GM23248 (cell line): Measurements from ENCODE around the gene SIK1. TPM values are rescaled to one million over a fixed set of nuclear protein-coding genes. Genes with fewer than 3 reads are reported as not detected.
A peak's percentile ranks its signal among the peaks of the same experiment; 100 is the strongest.

ENCODE experiments used
- DNase-seq: peaks from one replicate; pipeline ENCODE4 v3.0.0-alpha.2; 2015
- H2AFZ ChIP-seq: fragments of 200-600 bp; sonication (generic); 2 replicates; pipeline ENCODE4 v1.6.1; 2016; ENCODE audit warnings: antibody characterized with exemption
- H3F3A ChIP-seq: fragments of 200-600 bp; sonication (generic); 2 replicates; pipeline ENCODE4 v1.6.1; 2016; ENCODE audit warnings: mild to moderate bottlenecking, antibody characterized with exemption, mixed run types; ENCODE audit not compliant: insufficient read depth
- H3K27ac ChIP-seq: fragments of 200-600 bp; sonication (generic); 2 replicates; pipeline ENCODE4 v1.5.1; 2016; ENCODE audit warnings: mild to moderate bottlenecking
- H3K27me3 ChIP-seq: fragments of 200-600 bp; sonication (generic); replicated peaks from 2 replicates; pipeline ENCODE4 v1.6.1; 2016; ENCODE audit warnings: mild to moderate bottlenecking; ENCODE audit not compliant: insufficient read depth
- H3K36me3 ChIP-seq: fragments of 200-600 bp; sonication (generic); 2 replicates; pipeline ENCODE4 v1.6.1; 2016; ENCODE audit warnings: low read depth, mild to moderate bottlenecking
- H3K4me1 ChIP-seq: fragments of 200-600 bp; sonication (generic); 2 replicates; pipeline ENCODE4 v1.6.1; 2016; ENCODE audit warnings: mild to moderate bottlenecking; ENCODE audit not compliant: insufficient read depth
- H3K4me2 ChIP-seq: fragments of 200-600 bp; sonication (generic); one replicate; pipeline ENCODE4 v1.6.1; 2016; ENCODE audit warnings: mild to moderate bottlenecking; ENCODE audit not compliant: unreplicated experiment
- H3K4me3 ChIP-seq: fragments of 200-600 bp; sonication (generic); 2 replicates; pipeline ENCODE4 v1.5.1; 2016; ENCODE audit warnings: mild to moderate bottlenecking
- H3K79me2 ChIP-seq: fragments of 200-600 bp; sonication (generic); 2 replicates; pipeline ENCODE4 v1.6.1; 2016; ENCODE audit warnings: mild to moderate bottlenecking; ENCODE audit not compliant: insufficient read depth
- H3K9ac ChIP-seq: fragments of 200-600 bp; sonication (generic); 2 replicates; pipeline ENCODE4 v1.6.1; 2016; ENCODE audit warnings: mild to moderate bottlenecking
- H3K9me2 ChIP-seq: fragments of 200-600 bp; sonication (generic); 2 replicates; pipeline ENCODE4 v1.6.1; 2016; ENCODE audit warnings: mixed run types, mild to moderate bottlenecking, moderate library complexity; ENCODE audit not compliant: insufficient read depth
- H3K9me3 ChIP-seq: fragments of 200-600 bp; sonication (generic); one replicate; pipeline ENCODE4 v1.6.1; 2017; ENCODE audit warnings: low read depth
- H4K20me1 ChIP-seq: fragments of 200-600 bp; sonication (generic); 2 replicates; pipeline ENCODE4 v1.6.0; 2016; ENCODE audit not compliant: insufficient read depth
- EZH2 ChIP-seq: fragments of 200-600 bp; sonication (generic); IDR thresholded peaks from 2 replicates; pipeline ENCODE4 v1.6.1; 2018; ENCODE audit warnings: antibody characterized with exemption, mild to moderate bottlenecking; ENCODE audit not compliant: insufficient read depth, poor library complexity, severe bottlenecking
- EZH2phosphoT487 ChIP-seq: fragments of 200-600 bp; sonication (generic); IDR thresholded peaks from 2 replicates; pipeline ENCODE4 v1.6.1; 2018; ENCODE audit warnings: antibody characterized with exemption, moderate library complexity, mild to moderate bottlenecking, low read depth; ENCODE audit not compliant: insufficient read depth
- WGBS, 2 experiments: methylation state at CpG; one replicate each; pipeline ENCODE4 v1.1.6; 2015 to 2017; ENCODE audit warnings: low lambda C conversion rate in 2 of 2, low coverage in 1 of 2; ENCODE audit errors: missing lambda C conversion rate in 2 of 2; 5-methylcytosine and 5-hydroxymethylcytosine counted together
- in situ Hi-C: fragments of 300-500 bp; cut with MboI; formaldehyde crosslinking; loops from 2 replicates; pipeline ENCODE4 v1.15.0; 2020
- polyA plus RNA-seq: library from polyadenylated mRNA; unstranded; fragments of >200 nt; fragmentation: Nextera tagmentation; extraction: Ambion mirVana; gene quantifications from 2 replicates; pipeline ENCODE4 v1.2.1, GENCODE V29; 2016
- total RNA-seq: library from RNA; depleted of rRNA; stranded (reverse); fragments of >200 nt; shearing (Covaris generic); gene quantifications from 2 replicates; pipeline ENCODE4 v1.2.3, GENCODE V29; 2014

The SIK1 gene
- total and polyA plus RNA-seq, 2 experiments from 2014 or later: 0.29 to 0.65 TPM

DNA sequence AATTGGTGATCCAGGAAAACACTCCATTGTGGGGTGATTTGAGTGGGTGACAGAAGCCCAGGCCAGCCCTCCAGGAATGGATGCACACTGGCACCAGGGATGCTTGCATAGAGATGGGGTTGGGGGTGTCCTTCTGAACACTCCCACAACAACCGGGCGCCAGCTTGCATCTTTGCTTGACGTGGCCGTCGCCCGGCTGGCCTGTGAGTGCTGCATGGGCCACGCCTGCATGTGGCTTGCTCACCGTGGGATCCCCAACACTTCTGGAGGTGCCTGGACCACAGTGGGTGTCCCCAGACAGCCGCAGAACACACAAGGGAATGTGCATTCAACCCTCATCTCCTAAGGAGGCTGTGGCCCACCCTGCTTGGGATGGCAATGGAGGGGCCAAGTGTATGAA is 55.1 kb downstream of the SIK1 start:
- no peak overlapping the region for H2AFZ ChIP-seq
- no peaks in the 10 kb centered on the region for H3K79me2 ChIP-seq
- no peak overlapping the region for H3K9ac ChIP-seq
- no peak overlapping the region for H3K27ac ChIP-seq
- no peaks in the 10 kb centered on the region for H3K9me2 ChIP-seq
- 94% methylated on average over 9 of the region's 9 CpGs for WGBS, 2 experiments
- no peak for TF ChIP-seq EZH2
- TF ChIP-seq EZH2phosphoT487: no peak
- H3K36me3 ChIP-seq: no peaks in the 10 kb centered on the region
- H4K20me1 ChIP-seq: no peaks in the 10 kb centered on the region
- no peaks in the 10 kb centered on the region for H3K9me3 ChIP-seq
- in situ Hi-C loops: no loop called here
- H3K4me2 ChIP-seq: no peak overlapping the region
- H3K4me3 ChIP-seq: no peak overlapping the region
- no peak for DNase-seq
- H3K4me1 ChIP-seq: peaks cover 14% of the 10 kb centered on the region
- no peaks in the 10 kb centered on the region for H3K27me3 ChIP-seq
- peaks cover 8% of the 10 kb centered on the region; the same call in 1 of the 2 replicates for H3F3A ChIP-seq

DNA sequence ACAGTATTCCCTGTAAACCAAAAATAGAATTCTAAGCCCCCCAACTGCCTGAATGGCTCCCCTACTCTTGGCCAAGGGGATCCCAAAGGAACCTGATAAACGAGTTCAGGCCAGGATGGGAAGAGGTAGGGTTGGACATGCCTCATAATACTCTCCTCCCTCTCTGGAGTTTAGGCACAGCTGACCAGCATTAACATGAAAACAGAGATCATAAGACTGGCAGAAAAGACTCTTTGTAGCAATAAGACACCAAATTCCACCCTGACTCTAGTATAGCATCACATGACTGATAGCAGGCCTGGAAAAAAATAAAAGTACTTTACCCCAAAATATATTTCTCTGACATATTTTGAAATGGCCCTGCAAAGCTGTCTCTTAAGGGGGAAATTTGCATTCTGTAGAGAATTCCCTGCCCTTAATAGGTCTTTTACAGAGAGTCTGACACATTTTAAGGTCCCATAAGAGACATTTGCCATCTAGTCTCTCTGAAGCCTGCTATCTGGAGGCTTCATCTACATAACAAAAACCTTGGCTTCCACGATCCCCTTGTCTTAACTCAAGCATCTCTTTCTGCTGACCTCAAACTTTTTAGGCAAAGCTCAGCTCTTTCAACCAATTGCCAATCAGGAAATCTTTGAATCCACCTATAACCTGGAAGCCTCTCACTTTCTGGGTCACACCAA is 55.9 kb downstream of the SIK1 start:
- in situ Hi-C loops: no loop called here
- H3K4me2 ChIP-seq: no peak overlapping the region
- WGBS, 2 experiments: 72 to 83% methylated on average over 2 of the region's 2 CpGs

GRCh38 chr21:43370091-43370658 is 56.8 kb downstream of the SIK1 start:
- peak overlapping the region; percentile 65 for H3K9ac ChIP-seq
- peak overlapping the region; percentile 19; the same call in 1 of the 2 replicates for H3K4me3 ChIP-seq
- 16% methylated on average over 20 of the region's 20 CpGs for WGBS, 2 experiments
- no peaks in the 10 kb centered on the region for H3K79me2 ChIP-seq
- no peak overlapping the region for H3K27ac ChIP-seq
- H3K9me2 ChIP-seq: no peaks in the 10 kb centered on the region
- no peaks in the 10 kb centered on the region for H3K36me3 ChIP-seq
- TF ChIP-seq EZH2 (no peak), EZH2phosphoT487 (no peak)
- peaks cover 14% of the 10 kb centered on the region for H3K4me1 ChIP-seq
- peak; percentile 70 for DNase-seq
- H3K27me3 ChIP-seq: no peaks in the 10 kb centered on the region
- H3K4me2 ChIP-seq: peak overlapping the region; percentile 67
- no peaks in the 10 kb centered on the region for H3K9me3 ChIP-seq
- H3F3A ChIP-seq: peaks cover 8% of the 10 kb centered on the region; the same call in 1 of the 2 replicates
- no peak overlapping the region for H2AFZ ChIP-seq
- H4K20me1 ChIP-seq: no peaks in the 10 kb centered on the region
- in situ Hi-C loops: no loop called here

More for the DNA sequence above, 55.9 kb downstream of the SIK1 start:
- H3F3A ChIP-seq: peaks cover 8% of the 10 kb centered on the region; the same call in 1 of the 2 replicates
- no peak for DNase-seq
- no peak overlapping the region for H2AFZ ChIP-seq
- no peaks in the 10 kb centered on the region for H3K27me3 ChIP-seq
- H3K9me2 ChIP-seq: no peaks in the 10 kb centered on the region
- no peaks in the 10 kb centered on the region for H3K79me2 ChIP-seq
- no peaks in the 10 kb centered on the region for H3K36me3 ChIP-seq
- H4K20me1 ChIP-seq: no peaks in the 10 kb centered on the region
- peaks cover 14% of the 10 kb centered on the region for H3K4me1 ChIP-seq
- no peak overlapping the region for H3K9ac ChIP-seq
- H3K9me3 ChIP-seq: no peaks in the 10 kb centered on the region
- H3K27ac ChIP-seq: no peak overlapping the region
- TF ChIP-seq EZH2phosphoT487 (no peak), EZH2 (no peak)
- no peak overlapping the region for H3K4me3 ChIP-seq

- H3K27me3 ChIP-seq: no peaks in the 10 kb centered on the region
- in situ Hi-C loops: no loop called here
- WGBS, 2 experiments: 3 to 5% methylated on average over 18 of the region's 18 CpGs
- H3K79me2 ChIP-seq: no peaks in the 10 kb centered on the region
- H3K36me3 ChIP-seq: no peaks in the 10 kb centered on the region
- H3K4me1 ChIP-seq: peaks cover 14% of the 10 kb centered on the region
- no peak overlapping the region for H3K27ac ChIP-seq
- H4K20me1 ChIP-seq: no peaks in the 10 kb centered on the region
- peak; percentile 55 for DNase-seq
- H3K9me2 ChIP-seq: no peaks in the 10 kb centered on the region
- no peak for TF ChIP-seq EZH2
- TF ChIP-seq EZH2phosphoT487: no peak
- peaks cover 8% of the 10 kb centered on the region; the same call in 1 of the 2 replicates for H3F3A ChIP-seq
- H3K9me3 ChIP-seq: no peaks in the 10 kb centered on the region
- peak overlapping the region; percentile 19 for H3K4me3 ChIP-seq
- 0 out of 2 replicates have a peak overlapping the region, but pooled peaks have one; percentile 4 for H2AFZ ChIP-seq
- H3K4me2 ChIP-seq: peak overlapping the region; percentile 67
- peak overlapping the region; percentile 65 for H3K9ac ChIP-seq
Observed at GRCh38 chr21:43369596-43370090, 57.3 kb downstream of the SIK1 start.
